Activated gamma-delta T cell treated with anti-CD3 and anti-CD28 coated beads, Interleukin-2, amount 50 U/mL, for 16 hours (primary cell): Measurements from ENCODE around the gene RBMS2.

Experiments
- DNase-seq: peaks from one replicate; pipeline ENCODE4 v3.0.0-alpha.2; 2020; ENCODE audit warnings: low read depth

Gene RBMS2

GRCh38 chr12:56631790-56632700 is 110.4 kb downstream of the RBMS2 start:
- DNase-seq, result no peak

DNA sequence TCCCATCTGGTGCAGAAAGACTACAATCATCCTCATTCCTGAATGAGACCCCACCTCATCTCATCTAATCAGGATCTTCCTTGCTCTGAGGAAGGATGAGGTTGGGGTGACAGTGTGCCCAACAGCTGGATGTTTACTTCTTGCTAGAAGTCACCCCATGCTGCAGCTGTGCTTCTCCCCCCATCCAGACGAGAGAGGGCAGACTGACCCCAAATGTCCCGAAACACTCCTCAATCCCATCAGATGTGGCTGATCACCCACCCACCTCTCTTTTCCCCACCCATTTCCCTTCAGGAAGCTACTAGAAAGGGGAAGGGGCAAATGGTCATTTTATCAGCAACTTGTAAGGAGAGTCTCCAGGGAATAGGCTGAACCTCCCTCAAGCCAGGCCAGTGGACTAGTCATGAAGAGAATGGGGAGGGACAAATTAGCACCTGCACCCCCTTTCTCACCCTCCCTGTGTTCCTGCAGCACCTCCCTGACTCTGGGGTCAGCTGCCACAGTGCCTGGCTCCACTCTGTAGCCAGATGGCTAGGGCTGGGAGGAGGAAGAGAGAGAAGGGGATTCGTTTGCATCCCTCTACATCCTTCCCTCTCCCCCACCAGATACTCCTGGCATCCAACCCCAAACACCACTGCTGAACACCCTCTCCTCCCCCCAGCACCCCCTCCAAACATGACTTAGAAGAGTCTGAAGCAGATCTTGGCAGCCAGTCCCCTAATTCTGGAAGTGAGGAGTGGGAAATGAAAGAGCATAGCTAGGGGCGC is 111.3 kb downstream of the RBMS2 start:
- DNase-seq, result no peak

- no peak for DNase-seq
Observed at GRCh38 chr12:56633468-56634241, 112.0 kb downstream of the RBMS2 start.

DNA sequence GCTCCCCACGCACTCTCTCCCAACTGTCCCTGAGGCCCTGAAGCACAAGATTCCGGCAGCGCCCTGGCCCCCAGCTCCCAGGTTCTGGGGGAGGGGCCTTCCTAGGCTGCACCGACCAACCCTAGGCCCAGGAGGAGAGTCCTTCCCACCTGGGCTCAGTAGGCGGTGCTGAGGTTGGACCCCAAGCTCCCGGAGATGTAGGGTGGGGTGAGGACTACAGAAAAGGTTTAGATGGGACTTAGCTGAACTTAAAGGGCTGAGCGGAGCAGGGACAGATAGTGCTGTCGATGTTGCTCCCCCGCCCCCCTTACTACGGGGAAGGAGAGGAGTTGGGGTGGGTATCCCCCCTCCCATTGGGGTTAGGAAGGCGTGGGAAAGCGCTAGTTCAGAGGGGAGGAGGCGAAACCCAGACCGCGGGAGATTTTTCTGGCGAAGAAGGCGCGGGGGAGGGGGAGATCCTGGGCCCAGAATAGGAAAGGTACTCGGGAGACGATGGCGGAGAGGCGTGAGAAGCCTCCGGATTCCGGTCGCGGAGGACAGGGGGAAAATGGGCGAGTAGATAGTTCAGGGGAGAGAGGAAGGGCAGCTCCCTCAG is 112.7 kb downstream of the RBMS2 start:
- DNase-seq, result no peak

DNA sequence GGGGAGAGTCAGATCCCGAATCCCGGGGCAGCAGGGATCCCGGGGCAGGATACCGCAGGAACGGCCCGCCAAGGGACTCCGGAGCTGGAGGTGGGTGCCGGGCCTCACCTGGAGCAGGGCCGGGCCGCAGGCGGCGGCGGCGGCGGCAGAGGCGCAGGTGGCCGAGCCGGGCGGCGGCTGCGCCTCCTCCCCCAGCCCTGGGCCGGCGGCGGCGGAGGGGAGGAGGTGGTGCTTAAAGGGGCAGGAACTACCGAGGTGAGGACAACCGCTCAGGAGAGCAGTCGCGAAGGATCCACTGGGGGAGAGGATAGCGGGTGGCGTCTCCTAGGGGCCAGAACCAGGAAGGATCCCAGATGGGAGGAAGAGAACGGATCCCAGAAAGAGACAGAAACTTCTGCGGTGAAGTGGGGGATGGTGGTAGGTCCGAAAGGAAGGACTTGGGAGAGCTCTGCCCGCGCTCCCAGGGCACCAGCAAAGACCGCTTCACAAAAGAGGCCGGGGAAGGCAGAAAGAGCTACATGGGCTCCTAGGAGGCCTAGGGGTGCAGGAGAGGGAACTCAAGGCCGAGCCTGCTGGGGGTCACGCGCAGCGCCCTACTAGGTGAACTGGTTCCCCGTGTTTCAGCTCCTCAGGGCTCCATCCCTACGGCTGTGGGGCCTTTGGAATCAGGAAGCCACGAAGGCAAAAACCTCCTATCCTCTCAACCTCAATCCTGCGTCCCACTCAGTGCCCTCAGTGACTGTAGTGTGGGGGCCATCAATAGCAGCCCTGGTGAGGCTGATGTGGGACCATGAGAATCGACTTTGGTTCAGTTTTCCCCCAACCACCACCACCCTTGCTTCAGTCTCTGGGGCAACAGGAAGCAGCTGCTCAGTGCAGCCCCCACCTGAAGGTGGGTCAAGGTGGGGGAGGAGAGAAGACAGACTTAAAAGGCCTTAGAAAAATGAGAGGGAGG is 113.5 kb downstream of the RBMS2 start:
- DNase-seq, result peak; percentile 49

DNA sequence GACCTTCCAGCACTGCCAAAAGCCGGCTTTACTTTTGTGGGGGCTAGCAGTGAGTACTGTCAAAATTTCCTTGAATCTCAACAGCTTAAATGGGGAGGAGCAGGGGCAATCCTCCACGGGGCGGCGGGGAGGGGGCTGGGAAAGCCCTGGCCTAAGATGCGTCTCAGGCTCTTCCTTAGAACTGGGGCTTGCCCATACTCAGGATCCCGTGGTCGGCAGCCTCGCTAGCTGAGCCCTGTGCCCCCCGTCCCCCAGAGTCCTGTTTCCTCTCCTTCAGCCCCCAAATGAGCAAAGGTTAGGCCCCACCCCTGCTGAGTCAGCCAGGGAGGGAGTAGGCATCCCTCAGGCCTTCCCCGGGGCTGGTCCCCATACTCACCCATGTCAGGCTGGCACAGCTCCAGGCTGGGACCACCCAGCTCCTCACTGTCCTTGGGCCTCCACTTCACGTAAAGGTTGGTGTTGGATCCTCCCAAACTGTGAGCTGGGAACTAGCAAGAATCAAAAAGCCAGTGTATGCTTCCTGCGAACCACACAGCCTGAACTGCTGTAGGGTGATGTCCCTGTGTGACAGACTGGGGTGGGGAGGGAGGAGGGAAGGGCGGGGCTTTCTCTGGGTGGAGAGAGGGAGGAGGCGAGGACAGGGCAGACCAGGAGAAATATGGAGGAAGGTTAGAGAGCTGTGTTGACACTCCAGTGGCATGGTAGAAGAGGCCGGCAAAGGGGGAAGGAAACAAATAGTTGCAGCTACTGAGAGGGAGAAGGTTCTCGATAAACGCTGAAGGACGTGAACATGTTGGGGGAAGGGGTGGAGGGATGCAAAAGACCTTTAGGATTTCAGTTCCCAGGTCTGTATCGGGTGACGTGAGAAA is 114.4 kb downstream of the RBMS2 start:
- DNase-seq, result peak; percentile 70

DNA sequence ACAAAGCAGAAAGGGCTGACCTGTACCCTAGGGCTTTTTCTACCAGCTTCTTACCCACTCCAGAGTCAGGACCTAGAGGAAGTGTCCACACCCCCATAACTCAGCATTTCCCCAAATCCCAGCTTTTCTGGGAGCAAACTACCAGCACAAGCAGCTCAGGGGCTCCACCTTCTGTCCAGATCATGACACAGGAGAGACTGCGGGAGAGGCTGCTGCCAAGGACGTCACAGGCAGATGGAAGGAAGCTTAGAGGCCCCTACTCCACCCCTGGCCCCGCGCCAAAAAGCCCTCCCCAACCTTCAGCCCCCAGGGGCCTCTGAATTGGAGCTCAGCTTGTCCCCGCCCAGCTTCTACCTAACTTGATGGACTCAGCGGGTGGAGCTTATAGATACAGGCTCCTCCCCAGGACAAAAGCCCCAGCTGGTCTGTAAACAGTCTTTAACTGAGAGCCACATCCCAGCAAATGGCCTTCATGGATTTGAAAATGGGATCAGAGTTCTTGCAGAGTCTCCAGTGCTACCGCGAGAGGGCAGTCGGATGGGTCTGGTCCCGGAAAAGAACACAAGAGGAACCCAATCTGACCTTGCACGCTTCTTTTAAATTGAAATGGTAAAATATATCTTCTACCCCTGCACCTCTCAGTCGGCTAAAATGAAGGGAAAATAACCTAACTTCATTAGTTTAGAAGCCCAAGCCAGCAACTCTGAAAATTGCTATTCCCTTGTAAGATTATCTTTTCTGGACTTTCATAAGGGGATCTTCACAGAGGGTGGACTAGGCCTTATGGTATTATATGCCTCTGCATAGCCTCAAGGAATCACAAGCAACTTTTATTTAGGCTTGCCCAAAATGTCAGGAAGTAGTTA is 115.3 kb downstream of the RBMS2 start:
- DNase-seq, result peak; percentile 87

DNA sequence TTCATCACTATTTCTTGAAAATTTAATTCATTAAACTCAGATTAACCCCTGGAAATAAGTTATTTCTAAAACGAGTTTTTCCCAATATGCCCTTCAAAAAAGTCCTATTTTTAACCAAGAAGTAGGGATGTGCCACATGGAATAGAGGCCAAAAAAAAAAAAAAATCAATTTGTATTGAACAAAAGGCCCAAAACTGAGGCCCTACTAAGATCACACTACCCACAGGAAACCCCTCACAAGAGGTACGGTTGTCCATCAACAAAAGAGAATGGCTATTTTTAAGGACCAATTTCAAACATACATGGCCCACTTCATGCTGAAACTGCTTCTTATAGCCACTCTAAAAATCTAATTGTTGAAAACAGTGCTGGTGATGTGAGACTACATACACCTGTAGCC is 116.0 kb downstream of the RBMS2 start:
- DNase-seq, result no peak

GRCh38 chr12:56641219-56641618 is 119.6 kb downstream of the RBMS2 start:
- DNase-seq, result no peak

DNA sequence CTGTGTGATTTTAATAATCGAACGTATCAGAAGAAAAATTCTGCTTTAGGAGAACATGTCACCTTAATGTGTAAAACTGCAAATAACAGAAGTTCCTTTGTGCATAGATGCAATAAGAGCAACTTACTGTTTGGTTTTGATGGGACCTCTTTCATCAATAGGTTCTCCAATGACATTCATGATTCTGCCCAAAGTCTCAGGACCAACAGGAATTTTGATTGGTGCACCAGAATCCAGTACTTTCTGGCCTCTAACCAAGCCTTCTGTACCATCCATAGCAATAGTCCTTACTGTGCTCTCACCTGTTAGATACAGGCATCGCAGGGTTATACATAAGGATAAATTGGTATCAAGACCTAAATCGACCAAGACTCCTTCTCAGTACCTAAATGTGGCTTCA is 123.0 kb downstream of the RBMS2 start:
- DNase-seq, result no peak

DNA sequence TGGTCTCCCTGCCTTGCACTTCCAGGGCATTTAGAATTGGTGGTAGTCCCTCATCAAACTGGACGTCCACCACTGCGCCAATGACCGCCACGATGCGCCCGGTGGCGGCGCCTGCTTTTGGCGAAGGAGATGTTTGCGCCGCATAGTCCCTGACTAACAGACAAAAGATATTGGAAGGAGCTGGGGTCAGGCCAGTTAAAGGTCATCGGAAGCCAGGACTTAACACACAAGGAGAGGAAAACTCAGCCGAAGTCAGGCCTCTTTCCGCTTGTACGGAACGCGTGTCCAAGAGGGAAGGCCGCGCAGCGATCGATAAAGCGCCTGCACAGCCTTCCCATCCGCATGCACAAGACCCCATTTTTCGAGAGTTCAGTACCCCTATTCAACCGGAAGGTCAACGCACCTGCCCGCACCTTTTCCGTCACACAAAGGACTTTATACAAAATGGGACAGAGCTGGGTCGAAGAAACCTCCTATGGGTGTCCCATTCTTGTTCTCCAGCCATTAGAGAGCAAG is 123.6 kb downstream of the RBMS2 start:
- DNase-seq, result no peak
